Measurements from ENCODE around the gene GCH1.

The GCH1 gene

DNA sequence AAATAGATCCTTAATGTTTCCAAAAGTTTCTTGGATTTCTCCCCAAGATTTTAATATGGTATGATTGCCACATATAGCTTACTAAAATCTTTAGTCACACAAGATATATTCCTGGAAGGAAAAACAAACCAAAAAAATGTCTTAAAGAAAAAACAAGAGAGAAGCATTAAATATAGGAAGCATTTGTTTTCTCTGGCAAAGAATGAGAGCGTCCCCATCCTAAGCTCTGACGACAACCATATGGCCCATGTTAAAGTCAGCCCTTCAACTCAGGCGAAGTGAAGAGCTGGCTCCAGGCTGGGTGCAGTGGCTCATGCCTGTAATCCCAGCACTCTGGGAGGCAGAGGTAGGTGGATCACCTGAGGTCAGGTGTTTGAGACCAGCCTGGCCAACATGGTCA is 35.6 kb downstream of the GCH1 start:
- no peak overlapping the region for H3K4me3 ChIP-seq (ENCODE audit: low read depth, low read length)
- TF ChIP-seq, protein P1, sequence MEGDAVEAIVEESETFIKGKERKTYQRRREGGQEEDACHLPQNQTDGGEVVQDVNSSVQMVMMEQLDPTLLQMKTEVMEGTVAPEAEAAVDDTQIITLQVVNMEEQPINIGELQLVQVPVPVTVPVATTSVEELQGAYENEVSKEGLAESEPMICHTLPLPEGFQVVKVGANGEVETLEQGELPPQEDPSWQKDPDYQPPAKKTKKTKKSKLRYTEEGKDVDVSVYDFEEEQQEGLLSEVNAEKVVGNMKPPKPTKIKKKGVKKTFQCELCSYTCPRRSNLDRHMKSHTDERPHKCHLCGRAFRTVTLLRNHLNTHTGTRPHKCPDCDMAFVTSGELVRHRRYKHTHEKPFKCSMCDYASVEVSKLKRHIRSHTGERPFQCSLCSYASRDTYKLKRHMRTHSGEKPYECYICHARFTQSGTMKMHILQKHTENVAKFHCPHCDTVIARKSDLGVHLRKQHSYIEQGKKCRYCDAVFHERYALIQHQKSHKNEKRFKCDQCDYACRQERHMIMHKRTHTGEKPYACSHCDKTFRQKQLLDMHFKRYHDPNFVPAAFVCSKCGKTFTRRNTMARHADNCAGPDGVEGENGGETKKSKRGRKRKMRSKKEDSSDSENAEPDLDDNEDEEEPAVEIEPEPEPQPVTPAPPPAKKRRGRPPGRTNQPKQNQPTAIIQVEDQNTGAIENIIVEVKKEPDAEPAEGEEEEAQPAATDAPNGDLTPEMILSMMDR (IDR thresholded peaks at IDR 0.05; ENCODE audit: insufficient read depth, low read depth, low read length, missing control alignments): no peak
- no peak for DNase-seq (ENCODE audit: low read depth)

DNA sequence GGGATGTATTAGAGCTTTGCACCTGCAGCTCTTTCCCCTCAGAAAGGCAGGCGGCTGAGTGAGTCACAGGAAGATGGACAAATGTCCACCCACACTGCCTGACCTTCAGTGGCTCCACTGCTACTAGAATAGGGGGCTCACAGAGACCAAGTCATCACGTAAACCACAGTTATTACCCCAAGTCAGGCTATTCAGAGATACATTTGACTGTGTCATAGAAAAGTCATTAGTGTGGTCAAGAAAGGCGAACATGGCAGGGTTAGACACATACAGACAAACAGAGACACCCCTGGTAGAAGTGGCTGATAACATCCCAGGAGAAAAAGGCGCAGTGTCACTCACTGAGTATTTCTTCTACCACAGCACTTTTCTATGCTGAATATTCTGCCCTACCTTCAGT is 36.0 kb downstream of the GCH1 start:
- TF ChIP-seq, protein P1 (IDR thresholded peaks at IDR 0.05; ENCODE audit: insufficient read depth, low read depth, low read length, missing control alignments): no peak
- no peak for DNase-seq (ENCODE audit: low read depth)
- H3K4me3 ChIP-seq (ENCODE audit: low read depth, low read length): no peak overlapping the region

DNA sequence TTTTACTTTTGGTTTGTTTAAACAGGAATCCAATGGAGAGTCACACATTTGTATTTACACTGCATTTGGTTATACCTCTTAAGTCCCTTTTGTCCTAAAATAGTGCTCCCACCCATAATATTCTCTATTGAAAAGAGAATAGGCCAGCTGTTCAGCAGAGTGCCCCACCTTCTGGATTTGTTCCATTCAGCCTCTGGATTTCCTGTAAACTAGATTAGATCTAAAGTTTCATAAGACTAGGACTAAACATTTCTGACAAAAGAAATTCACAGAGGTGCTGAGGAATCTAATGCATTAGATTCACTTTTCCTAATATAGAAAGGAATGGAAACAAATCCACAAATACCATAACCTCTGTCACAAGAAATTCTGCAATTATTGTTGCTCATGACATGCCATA is 38.1 kb downstream of the GCH1 start:
- DNase-seq (ENCODE audit: low read depth): no peak
- no peak overlapping the region for H3K4me3 ChIP-seq (ENCODE audit: low read depth, low read length)
- TF ChIP-seq, protein P1 (IDR thresholded peaks at IDR 0.05; ENCODE audit: insufficient read depth, low read depth, low read length, missing control alignments): no peak

DNA sequence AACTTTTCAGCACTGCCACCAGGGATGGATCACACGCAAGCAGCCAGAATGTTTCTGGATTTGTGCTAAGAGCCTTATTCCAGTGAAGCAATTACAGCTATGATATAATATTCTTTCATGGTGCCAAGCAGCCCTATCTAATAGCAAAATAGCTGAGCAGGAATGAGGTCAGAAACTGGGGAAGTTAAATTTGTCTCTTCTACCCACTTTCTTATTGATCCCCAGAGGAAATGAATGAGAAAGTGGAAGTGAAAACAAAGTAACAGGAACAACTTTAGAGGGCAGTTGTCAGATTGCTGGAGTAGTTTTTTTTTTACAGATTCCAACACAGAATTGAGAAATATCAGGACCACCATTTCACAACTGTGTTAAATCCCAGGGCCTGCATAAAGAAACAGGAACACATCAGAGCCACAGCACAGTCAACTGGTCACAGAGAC is 44.8 kb downstream of the GCH1 start:
- TF ChIP-seq, protein P1 (IDR thresholded peaks at IDR 0.05; ENCODE audit: insufficient read depth, low read depth, low read length, missing control alignments): no peak
- no peak overlapping the region for H3K4me3 ChIP-seq (ENCODE audit: low read depth, low read length)
- peak; percentile 57 for DNase-seq (ENCODE audit: low read depth)

DNA sequence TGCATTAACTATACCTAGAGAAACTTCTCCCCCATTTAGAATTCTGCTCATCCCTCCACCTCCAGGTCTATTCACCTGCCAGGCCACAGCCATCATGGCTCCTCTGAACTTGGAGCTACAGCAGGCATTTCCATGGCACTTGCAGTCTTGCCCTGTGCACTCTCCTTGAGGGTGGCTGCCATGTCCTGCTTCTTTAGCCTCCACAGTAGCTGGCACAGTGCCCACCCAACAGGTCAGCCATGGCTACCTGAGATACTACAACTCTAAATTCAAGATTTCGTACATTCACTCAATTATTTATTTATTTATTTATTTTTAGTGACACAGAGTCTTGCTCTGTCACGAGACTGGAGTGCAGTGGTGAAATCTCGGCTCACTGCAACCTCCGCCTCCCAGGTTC is 46.5 kb downstream of the GCH1 start:
- no peak for DNase-seq (ENCODE audit: low read depth)
- TF ChIP-seq, protein P1 (IDR thresholded peaks at IDR 0.05; ENCODE audit: insufficient read depth, low read depth, low read length, missing control alignments): no peak
- H3K4me3 ChIP-seq (ENCODE audit: low read depth, low read length): no peak overlapping the region

DNA sequence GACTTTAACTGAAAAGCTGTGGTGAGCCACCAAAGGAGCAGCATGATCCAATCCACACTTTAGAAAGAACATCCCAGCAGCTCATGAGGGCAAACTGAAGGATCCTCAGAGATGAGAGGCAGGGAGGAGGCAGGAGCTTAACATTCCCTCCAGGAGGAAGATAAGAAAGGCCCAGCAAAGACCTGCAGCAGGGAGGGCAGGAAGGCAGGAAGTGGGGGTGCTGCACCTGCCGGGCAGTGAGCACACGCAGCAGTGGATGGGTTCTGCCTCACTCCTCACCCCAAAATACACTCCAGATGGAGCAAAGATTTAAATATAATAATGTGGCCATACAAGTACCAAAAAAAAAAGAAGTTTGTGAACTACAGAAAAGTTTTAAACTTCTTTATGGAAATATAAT is 48.4 kb downstream of the GCH1 start:
- H3K4me3 ChIP-seq (ENCODE audit: low read depth, low read length): no peak overlapping the region
- DNase-seq (ENCODE audit: low read depth): peak; percentile 12
- TF ChIP-seq, protein P1 (IDR thresholded peaks at IDR 0.05; ENCODE audit: insufficient read depth, low read depth, low read length, missing control alignments): no peak

DNA sequence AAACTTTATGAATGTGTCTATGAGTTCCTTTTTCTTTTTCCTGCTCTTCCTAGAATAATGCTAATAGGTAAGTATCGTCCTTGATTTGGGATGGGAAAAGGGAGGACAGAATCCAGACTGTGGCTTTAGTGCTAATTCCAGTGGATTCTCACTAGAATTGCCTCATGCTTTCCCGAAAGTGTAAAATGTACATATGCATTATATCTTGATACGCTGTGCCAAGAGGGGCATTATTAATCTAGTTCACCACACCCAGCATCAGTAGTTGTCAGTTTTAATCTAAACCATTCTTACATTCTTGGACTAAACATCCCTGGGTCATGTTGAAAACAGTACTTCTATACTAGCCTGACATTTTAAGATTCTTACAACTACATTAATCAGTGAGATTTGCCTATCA is 49.3 kb downstream of the GCH1 start:
- TF ChIP-seq, protein P1 (IDR thresholded peaks at IDR 0.05; ENCODE audit: insufficient read depth, low read depth, low read length, missing control alignments): no peak
- H3K4me3 ChIP-seq (ENCODE audit: low read depth, low read length): no peak overlapping the region
- no peak for DNase-seq (ENCODE audit: low read depth)
